ENCODE data around the gene RETREG3.

RETREG3 gene

GRCh38 chr17:42617956-42618431 lies 8.8 kb upstream of the RETREG3 start:
- in situ Hi-C loops (cut with HindIII; ENCODE audit: low sequenced_read_pairs) = loop anchor here (25.0 kb wide), 1 partner anchor 319 kb away; no protein-coding TSS in a partner anchor

DNA sequence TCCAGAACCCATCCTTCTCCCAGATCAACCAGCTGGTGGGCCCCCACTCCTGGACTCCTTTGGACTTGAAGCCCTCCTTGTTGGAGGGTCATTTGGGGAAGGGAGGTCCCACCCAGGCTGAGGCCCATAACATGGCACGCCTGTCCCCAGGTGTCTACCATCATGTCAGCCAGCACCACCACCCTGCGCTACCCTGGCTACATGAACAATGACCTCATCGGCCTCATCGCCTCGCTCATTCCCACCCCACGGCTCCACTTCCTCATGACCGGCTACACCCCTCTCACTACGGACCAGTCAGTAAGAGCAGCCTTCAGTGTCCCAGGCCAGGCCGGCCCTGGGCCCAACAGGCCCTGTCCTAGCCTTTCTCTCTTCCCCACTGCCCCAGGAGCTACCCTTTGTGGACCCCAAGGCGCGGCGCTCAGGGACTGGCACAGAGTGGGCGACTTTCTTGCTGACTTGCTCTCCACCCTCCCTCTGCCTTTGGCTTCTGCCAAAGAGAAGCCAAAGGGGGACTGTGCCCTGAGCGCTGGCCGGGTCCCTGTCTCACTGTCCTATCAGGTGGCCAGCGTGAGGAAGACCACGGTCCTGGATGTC lies 4.6 kb upstream of the RETREG3 start:
- in situ Hi-C loops (cut with HindIII; ENCODE audit: low sequenced_read_pairs) = loop anchor here (25.0 kb wide), 1 partner anchor 324 kb away; no protein-coding TSS in a partner anchor

DNA sequence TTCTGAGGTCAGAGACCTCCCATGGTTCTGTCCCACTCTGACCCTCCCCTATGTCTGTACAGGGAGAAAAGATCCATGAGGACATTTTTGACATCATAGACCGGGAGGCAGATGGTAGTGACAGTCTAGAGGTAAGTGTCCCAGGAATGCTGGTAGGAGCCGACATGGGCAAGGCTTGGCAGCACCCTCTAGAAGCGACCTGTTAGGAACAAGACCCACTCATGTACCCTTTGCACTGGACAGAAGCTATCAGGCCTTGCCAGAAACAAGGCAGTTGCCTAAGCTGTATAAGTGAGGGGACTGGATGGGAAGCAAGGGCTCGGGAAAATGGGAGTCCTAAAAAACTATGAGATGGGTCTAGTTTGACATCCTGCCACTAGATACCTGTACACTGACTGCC lies 2.8 kb upstream of the RETREG3 start:
- in situ Hi-C loops (cut with HindIII; ENCODE audit: low sequenced_read_pairs) = loop anchor here (25.0 kb wide), 1 partner anchor 325 kb away; no protein-coding TSS in a partner anchor

DNA sequence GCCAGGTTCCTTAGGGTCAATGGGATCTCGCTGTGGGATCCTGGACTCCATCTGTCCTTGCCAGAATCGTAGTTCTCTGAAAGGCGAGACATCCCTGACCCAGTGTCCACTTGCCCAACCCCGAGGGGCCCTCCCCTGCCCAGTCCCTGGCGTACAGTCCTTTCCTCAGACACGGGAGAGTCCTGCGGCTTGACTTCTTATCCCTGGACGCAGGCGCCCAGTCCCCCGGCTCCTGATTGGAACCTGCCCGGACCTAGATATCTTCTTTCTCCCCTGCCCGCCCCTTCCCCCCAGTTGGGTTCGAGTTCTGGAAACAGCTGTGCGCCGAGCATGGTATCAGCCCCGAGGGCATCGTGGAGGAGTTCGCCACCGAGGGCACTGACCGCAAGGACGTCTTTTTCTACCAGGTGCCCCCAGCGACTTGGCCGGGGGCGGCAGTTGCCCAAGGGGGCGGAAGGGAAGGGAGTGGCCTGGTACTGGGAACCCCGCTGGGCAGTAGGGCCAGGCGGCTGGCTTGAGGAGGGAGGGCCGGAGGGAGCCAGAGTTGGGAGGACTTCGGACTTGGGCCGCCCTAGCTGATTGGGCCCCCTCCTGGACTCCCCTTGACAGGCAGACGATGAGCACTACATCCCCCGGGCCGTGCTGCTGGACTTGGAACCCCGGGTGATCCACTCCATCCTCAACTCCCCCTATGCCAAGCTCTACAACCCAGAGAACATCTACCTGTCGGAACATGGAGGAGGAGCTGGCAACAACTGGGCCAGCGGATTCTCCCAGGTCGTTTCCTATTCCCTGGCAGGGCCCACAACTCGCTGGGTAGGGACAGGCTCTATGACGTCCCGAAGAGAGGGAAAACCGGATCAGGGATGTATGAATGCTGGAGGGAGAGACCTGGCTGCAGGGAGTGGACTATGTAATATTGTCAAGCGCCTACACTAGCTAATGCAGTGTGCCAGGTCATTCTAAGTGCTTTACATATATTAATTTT lies 934 bp upstream of the RETREG3 start:
- in situ Hi-C loops (cut with HindIII; ENCODE audit: low sequenced_read_pairs) = loop anchor here (5.0 to 25.0 kb wide), 2 partner anchors 52 to 327 kb away; no protein-coding TSS in a partner anchor

GRCh38 chr17:42608305-42609181 lies 631 bp downstream of the RETREG3 start:
- in situ Hi-C loops (cut with HindIII; ENCODE audit: low sequenced_read_pairs) = loop anchor here (5.0 to 25.0 kb wide), 2 partner anchors 54 to 329 kb away; no protein-coding TSS in a partner anchor

GRCh38 chr17:42607769-42608168 lies 1.4 kb downstream of the RETREG3 start:
- in situ Hi-C loops (cut with HindIII; ENCODE audit: low sequenced_read_pairs) = loop anchor here (5.0 to 25.0 kb wide), 2 partner anchors 55 to 330 kb away; no protein-coding TSS in a partner anchor

DNA sequence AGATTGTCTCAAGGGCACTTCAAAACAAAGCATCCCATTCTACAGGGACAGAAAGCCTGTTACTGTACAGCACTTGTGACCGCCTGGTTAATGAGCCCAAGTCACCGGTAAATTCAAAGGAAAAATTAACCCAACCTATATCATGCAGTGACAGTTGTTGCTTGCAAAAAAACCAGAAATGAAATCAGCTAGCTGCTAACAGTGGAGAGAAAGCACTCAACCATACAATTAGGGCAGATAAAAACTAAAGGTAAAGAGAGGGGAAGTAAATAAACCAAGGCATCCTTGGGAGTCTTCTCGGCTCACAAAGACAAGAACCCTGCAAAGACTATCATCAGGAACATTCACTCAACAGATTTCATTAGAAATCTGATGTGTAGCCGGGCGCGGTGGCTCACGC lies 5.9 kb downstream of the RETREG3 start:
- in situ Hi-C loops (cut with HindIII; ENCODE audit: low sequenced_read_pairs) = loop anchor here (25.0 kb wide), 1 partner anchor 334 kb away; no protein-coding TSS in a partner anchor

- in situ Hi-C loops (cut with HindIII; ENCODE audit: low sequenced_read_pairs) = no loop called here
Measured at GRCh38 chr17:42598905-42599304, 10.3 kb downstream of the RETREG3 start.

DNA sequence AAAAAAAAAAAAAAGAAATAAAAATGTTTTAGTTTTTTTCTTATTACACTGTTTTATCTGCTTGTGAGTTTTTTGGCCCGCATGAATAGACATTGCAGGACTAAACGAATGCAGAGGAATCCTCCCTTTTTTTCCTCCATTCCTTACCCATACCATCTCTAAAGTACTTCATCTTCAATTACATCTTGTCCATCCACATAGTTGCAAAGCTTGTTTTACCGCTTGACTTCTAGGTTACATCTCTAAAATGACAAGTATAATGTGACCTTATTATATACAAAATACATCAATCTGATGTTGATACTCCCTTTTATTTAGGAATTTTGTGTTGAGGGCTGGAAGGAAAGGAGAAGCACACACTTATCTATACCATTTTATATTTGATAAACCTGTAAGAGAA lies 12.8 kb downstream of the RETREG3 start:
- in situ Hi-C loops (cut with HindIII; ENCODE audit: low sequenced_read_pairs) = no loop called here

- in situ Hi-C loops (cut with HindIII; ENCODE audit: low sequenced_read_pairs) = no loop called here
Measured at GRCh38 chr17:42591411-42591810, 17.8 kb downstream of the RETREG3 start.

- in situ Hi-C loops (cut with HindIII; ENCODE audit: low sequenced_read_pairs) = no loop called here
Measured at GRCh38 chr17:42590886-42591285, 18.3 kb downstream of the RETREG3 start.

DNA sequence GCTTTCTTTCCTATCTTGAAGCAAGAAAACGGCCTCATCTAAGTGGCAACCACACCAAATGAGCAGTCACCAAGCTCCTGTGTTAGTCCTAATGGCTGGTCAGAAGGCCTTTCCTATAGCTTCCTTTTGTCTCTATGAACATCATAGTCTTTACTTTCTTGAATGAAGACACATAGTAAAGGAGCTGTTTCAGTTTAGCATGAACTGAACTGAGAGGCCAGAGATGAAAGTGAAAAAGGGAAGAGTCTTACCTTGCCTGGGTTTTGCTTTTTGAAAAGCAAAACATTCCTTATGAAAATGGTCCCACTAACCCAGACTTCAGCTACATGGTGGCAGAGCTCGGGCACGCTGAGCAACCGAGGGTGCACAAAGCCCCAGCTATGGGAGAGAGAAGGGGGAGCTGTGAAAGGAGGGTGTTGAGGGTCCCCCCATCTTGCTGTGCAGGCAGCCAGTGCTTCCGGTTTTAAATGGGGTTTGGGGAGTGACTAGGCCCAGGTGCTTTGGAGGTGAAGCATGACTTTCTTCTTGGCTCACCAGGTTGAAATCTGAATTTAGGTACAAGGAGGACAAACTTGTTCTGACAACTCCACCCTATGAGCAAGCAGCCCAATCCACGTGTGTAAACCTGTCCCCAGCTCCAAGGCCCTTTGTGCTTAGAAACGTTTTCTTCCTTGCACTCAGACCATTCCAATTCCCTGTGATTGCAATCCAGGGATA lies 22.5 kb downstream of the RETREG3 start:
- in situ Hi-C loops (cut with HindIII; ENCODE audit: low sequenced_read_pairs) = no loop called here

DNA sequence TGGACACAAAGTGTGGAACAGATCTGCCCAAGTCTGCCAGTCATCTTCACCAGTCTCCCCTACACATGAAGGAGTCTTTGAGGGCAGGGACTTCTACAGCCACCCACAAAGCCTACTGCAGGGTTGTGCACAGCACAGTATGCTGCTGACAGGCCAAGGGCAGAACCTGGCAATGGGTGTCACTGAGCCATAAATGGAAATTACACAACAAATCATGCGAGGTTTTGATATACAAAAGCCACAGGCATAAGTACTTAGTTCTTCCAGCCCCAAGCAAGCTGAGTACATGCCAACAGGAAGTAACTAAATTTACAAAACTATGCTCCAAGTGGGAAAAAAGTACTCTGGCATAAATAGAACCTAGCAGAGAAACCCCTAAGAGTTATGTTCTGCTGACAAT lies 23.8 kb downstream of the RETREG3 start:
- in situ Hi-C loops (cut with HindIII; ENCODE audit: low sequenced_read_pairs) = no loop called here

- in situ Hi-C loops (cut with HindIII; ENCODE audit: low sequenced_read_pairs) = no loop called here
Measured at GRCh38 chr17:42584880-42585279, 24.3 kb downstream of the RETREG3 start.

GRCh38 chr17:42581744-42582270 lies 27.4 kb downstream of the RETREG3 start:
- in situ Hi-C loops (cut with HindIII; ENCODE audit: low sequenced_read_pairs) = no loop called here

GRCh38 chr17:42579794-42580551 lies 29.2 kb downstream of the RETREG3 start:
- in situ Hi-C loops (cut with HindIII; ENCODE audit: low sequenced_read_pairs) = loop anchor here (10.0 kb wide), 1 partner anchor 105 kb away; the partner anchor contains the start of genes CCR10 and CNTNAP1

GRCh38 chr17:42578282-42578869 lies 30.8 kb downstream of the RETREG3 start:
- in situ Hi-C loops (cut with HindIII; ENCODE audit: low sequenced_read_pairs) = loop anchor here (10.0 kb wide), 1 partner anchor 106 kb away; the partner anchor contains the start of genes CCR10 and CNTNAP1
